ENCODE measurements around the gene MISFA.
"Not testable (repeated sequence)": the region's sequence is repeated elsewhere in the genome, so short reads cannot be mapped to it uniquely, and the experiment has no call there.

Gene MISFA

DNA sequence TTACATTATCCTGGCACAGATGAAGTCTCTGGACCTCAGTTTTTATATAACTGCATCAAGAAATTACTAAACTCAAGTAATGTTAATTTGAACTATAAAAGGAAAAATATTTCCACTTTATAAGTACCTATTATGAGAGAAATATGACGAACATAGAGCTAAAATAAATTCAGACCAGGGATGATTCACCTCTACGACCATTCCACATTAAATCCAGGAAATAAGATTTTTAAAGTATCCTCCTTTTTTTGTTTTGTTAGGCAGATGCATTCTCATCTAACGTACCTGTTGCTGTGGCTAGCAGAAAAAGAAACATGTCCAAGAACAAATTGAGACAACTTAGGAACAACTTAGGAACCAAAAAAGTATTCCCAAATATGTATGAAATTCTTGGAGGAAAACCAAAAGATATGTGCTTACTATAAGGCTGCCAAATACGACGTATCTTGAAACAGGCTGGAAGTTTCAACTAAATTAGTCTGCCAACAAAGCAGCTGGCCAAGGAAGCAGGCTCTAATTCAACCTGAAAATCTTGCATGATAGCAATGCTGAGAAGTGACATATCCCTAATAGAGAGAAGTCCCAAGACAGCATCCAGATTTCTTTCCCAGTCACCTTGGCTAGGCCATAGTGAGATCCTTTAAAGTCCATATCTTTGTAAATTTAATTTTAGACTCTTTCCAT lies 18.9 kb downstream of the MISFA start:
- no peak for DNase-seq

DNA sequence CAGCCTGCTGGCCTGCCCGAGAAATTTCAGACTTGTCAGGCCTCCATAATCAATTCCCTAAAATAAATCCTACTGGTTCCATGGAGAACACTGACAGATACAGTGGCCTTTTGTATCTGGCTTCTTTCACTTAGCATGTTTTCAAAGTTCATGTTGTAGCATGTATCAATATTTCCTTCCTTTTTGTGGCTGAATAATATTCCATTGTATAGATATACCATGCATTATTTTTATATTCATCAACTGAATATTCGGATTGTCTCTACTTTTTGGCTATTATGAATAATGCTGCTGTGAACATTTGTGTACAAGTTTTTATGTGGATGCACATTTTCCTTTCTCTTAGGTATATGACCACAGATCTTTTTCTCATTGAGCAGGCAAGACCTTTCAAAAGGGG lies 24.1 kb downstream of the MISFA start:
- DNase-seq: no peak

DNA sequence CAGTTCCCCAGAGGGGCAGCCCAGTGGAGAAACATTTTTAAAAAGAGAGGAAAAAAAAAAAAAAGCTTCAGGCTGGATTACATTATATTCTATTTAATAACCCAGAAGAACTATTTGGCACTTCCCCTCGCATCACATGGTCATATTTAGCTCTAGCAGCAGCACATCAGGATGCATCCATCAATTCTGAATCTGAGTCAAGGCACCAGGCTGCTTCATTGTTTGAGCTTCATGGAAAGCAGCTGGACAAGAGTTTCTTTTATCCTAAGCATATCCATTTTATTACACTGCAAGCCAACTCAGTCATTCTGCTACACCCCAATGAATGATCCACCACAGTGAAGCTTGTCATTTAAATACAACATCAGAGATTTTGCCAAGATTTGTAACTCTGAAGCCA lies 24.6 kb downstream of the MISFA start:
- no peak for DNase-seq

DNA sequence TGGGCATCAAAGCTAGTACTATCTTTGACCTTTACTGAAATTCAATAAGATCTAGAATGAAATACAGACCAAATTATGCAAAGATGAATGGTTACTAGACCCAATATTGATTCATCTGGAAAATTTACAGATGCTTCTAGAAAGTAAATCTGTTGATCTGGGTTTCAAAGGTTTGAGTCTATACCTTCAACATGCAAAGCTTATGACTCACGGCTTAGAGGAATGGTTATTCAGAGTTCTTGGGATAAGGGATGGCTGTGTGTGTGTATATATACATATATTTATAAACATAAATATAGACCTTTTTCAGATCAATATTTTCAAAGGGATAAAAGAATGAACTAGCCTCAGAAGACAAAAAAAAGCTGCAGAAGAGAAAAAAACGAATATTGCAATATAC lies 33.3 kb downstream of the MISFA start:
- no peak for DNase-seq

DNA sequence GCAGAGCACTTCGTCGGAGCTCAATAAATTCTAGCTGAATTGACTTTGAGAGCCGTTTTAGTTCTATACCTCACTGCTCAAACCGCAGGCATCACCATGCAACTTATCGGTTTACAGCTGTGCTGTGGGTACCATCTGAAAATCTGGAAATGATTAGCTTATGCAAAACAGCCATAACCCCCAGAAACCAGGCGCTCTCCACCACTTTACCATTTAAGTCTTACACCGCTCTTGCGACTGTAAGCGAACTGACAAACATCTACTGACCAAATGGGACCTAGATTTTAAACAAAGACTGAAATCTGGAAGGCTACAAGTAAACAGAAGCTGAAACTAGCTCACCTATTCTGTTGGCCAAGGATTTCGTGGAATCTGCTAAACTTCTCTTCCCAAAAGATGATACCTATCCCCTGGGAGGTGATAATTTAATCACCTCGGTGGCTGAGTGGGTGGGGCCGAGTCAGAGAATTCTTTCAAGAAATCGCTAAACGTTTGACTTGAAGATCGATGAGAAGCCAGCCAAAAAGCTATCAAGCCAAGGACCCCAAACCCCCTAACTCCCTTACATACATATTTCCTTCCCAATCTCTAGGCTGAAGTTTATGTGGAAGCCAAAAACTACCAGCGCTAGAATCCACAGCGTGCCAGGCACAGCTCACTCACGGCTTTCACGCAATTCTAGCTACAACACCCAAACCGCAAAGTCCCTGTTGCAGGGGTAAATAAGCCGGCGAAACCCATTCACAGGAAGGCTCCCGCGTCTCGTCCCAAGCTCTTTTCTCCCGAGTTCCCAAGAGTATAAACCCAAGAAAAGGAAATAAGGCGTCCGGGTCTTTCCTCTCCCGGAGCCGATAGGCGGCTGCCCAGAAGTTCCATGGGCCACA lies 33.9 kb downstream of the MISFA start:
- no peak for DNase-seq

DNA sequence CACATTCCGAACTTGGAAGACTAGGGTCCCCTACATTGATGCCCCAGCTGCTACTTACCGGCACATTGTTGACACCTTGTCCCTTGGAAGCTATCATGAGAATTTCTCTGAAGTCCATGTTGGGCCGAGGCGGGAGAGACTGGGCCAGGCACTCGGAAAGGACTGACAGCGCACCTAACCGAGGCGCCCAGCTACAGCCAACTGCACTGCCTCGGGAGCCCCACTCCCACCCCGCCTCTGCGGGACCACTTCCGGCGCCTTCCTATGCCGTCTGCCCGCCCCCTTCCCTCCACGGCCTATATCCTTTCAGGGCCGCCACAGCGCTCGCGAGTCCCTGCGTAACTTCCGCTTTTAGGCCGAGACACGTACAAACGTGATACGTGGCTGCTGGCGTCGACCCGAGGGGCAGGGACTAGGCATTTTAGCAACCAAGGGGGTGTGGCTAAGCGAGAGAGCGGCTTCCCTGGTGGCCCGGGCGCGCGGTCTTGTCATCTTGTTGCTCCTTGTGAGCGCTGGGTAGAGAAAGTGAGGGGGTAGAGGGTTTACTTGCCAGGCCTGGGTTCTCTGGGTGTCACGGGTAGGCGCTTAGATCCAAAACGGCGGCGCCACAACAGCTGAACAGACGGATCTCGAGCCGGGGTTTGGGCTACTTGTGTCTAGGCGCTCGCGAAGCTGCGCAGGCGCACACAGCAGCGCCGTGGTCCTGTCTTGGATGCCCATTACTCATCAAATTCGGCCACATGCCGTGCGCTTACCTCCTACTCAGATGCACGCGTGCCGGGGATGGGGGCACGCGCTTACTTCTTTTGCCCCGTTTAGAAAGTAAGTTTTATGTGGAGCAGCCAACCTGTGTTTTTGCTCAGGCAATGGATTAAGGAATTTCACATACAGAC lies 34.8 kb downstream of the MISFA start, which contains the start of gene SPTY2D1:
Gene SPTY2D1 (minus strand): TSS at position 203 of the 893 bp plus-strand sequence. CDS start 85 bp downstream, at position 118.
- peak; percentile 96 to 97 for DNase-seq

DNA sequence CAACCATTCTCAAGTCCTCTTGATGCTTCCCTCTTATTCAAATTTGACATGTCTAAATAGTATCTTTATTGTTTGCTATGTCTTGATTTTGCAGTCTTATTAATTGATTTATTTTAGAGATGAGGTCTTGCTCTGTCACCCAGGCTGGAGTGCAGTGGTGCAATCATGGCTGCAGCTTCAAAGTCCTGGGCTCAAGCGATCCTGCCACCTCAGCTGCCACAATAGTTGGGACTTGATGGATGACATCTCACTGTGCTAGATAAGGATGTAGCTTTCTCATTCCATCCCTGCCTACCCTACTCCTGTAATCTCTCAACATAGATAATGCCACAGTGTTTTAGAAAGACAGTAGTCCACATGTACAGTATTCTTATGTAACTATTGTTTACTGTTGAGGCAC lies 42.1 kb downstream of the MISFA start:
- DNase-seq: no peak

DNA sequence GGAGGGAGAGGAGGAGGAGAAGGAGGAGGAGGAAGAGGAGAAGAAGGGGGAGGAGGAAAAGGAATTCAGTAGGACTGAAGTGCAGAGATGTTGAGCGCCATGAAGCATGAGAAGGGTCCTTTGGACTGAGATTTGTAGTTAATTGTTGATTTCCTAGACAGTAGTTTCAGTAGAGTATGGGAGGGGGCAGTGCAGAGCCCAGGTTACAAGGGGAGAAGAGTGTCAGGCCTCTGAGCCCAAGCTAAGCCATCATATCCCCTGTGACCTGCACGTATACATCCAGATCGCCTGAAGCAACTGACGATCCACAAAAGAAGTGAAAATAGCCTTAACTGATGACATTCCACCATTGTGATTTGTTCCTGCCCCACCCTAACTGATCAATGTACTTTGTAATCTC lies 43.4 kb downstream of the MISFA start:
- DNase-seq: not testable (repeated sequence)

DNA sequence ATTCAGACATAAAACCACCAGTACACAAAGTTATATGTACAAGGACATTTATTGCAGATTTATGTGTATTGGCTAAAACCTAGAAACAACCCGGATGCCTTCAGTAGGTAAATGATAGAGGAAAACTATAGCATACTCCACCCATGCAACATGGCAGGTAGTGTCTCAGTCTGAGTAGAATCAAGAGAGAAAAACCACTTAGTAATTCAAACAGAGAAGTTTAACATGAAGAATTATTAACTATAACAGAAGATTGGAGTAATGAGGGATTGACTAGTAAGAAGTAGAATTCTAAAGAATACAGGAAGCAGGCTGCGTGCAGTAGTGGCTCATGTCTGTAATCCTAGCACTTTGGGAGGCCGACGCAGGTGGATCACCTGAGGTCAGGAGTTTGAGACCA lies 50.8 kb downstream of the MISFA start:
- DNase-seq: no peak

DNA sequence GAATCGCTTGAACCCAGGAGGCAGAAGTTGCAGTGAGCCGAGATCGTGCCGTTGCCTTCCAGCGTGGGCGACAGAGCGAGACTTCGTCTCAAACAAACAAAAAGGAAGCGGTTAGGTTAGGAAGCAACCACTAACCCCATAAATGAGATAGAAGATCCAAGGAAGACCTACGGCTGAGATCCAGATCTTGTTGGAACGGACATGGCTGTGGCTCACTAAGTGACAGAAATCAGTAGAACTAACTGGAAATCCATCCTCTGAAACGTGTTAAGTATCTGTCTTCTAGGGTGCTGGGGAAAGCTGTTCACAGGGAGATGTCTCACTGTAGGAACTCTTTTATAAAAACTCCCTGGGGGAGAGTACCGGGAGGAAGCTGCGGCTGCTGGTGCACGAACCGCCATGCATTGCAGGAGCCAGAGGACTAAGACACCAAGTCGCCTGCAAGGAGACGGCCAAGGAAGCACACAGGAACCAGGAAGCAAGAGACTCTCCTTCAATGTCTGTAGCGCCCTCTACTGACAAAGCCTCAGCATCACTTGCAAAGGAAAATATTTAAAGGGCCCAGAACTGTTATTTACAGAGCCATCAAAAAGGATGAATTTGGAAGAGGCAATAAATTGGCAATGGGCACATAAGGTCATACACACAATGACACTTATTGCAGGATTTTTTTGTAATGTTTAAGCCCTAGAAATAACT lies 51.4 kb downstream of the MISFA start:
- DNase-seq: no peak

Measured in cerebellar nuclear complex (tissue), 1 donor.